HG02642 (cell line): ENCODE data around the gene SEMA4D.

Experiments
- ATAC-seq: cut with Tn5 transposase; IDR thresholded peaks from one replicate; pipeline ENCODE4 v1.9.1; 2021; ENCODE audit warnings: mild to moderate bottlenecking; ENCODE audit not compliant: unreplicated experiment, poor library complexity

SEMA4D gene

DNA sequence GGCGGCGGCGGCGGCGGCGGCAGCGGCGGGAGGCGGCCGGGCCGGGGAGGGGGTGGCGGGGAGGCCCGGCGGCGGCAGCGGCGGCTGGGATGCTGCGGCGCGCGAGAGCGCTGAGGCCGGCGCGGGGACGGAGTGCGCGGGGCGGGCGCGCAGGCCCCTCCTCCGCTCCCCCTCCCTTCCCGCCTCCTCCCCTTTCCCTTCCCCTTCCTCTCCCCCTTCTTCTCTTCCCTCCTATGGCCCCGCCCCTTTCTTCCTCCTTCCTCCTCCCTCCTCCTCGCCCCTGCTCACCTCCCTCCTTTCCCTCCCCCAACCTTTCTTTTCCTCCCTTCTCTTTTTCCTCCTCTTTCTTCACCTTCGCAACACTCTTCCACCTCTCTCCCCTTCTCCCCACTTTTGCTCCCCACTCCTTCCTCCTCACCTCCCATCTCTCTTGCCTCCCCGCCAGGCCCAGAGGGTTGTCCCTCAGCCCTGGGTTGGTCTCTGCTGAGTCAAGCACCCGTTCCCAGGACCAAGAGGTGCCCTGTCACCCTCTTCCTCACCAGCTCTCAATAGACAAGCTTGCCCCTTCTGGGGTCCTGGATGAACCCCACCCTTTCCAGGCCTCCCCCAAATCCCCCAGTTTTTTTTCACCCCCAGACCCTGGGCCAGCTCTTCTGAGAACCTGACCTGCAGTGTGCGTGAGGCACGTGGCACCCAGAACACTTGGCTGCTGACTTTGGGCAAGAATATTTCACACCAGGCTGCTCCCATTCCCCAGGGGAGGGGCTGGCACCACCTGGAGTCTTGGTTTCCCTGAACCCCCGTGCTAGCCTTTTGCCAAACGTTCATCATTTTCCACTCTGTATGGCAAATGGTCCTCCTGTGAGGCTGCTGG is at the start of gene SEMA4D:
Gene SEMA4D (minus strand): TSS at position 136 of the 874 bp plus-strand sequence. CDS start 92,657 bp downstream, outside the sequence.
- ATAC-seq: peak; percentile 41

DNA sequence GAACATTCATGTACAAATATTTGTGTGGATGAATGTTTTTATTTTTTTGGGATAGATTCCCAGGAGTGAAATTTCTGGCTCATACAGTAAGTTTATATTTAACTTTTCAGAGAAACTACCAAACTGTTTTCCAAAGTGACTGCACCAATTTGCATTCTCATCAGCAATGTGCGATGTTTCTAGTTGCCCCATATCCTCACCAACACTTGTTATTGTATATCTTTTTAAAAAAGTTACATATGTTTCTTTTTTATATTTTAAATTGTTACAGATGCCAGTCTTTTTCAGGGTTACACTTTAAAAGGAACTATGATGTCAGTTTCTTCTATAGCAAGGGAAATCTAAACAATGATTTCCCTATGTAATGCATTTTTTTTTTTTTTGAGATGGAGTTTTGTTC is 49.1 kb upstream of the SEMA4D start:
- ATAC-seq: no peak

DNA sequence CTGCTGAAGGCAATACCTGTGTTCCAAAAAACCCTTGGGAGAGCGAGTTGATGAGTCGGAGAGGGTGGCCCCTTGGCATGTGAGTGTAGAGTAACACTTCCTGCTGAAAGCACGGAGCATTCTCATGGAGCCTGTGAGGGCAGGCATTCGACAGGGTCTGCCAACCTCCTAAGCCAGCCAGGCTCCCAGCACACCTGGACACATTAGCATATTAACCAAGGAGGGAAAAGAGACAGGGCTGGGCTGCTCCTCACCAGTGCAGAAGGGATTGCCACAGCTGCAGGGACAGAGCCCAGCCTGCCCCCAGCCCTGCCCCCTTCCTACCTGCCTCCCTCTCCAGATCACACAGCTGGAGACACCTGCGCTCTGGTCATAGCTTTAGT is 46.4 kb upstream of the SEMA4D start:
- ATAC-seq: no peak

- ATAC-seq: no peak
Observed at GRCh38 chr9:89543621-89544278, 45.8 kb upstream of the SEMA4D start.

GRCh38 chr9:89543111-89543510 is 45.2 kb upstream of the SEMA4D start:
- no peak for ATAC-seq

- ATAC-seq: no peak
Observed at GRCh38 chr9:89542401-89543021, 44.6 kb upstream of the SEMA4D start.

DNA sequence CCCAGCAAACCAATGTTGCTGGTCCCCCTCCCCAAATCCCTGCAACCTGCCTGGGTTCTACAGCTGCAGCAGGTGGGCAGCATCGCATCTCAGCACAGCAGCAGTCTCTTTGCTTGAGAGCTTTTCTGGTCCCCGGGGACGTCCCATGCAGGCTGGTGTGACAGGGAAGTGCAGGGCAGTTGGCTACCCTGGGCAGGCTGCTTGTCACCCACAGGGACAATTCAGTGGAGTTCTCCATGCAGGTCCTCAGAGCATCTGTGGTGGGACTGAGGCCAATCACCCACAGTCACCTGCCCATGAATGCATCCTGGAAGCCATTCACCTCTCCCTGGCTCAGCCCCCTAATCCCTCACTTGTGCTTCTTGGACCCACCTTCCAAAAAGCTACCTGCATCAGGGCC is 43.9 kb upstream of the SEMA4D start:
- ATAC-seq: no peak

DNA sequence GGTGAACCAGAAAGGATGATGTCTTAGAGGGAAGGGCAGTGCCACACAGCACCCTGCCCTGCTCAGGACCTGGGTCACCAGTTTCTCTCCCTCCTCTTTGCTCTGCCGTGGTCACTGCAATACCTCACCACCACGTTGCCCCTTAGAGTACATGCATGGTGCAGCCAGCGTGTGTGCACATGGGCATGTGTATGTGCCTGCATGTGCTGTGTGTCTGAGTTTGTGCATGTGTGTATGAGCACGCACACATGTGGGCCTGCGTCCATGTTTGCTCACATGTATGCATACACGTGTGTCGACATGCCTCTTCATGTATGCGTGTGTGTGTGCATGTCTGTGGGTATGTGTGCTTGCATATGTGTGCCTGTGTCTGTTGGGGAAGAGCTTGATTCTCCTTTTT is 41.5 kb upstream of the SEMA4D start:
- no peak for ATAC-seq

DNA sequence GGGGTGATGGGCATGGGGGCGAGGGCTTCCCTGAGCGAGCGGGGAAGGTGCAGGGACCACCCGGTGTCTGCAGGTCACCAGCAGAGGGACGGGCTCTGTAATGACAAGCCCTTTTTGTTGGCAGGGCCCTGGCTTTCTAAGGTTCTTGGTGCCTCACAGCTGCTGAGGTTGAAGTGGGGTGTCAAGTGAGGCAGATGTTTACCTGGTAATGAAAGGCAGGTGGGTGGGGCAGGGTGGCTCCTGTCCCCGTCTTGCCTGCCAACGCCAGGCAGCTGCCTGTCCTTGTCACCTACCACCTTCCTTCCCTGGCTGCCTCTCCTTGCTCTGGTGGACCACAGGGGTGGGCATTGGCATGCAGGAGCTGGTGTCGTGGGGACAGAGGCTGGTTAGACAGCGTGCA is 41.0 kb upstream of the SEMA4D start:
- ATAC-seq: no peak

DNA sequence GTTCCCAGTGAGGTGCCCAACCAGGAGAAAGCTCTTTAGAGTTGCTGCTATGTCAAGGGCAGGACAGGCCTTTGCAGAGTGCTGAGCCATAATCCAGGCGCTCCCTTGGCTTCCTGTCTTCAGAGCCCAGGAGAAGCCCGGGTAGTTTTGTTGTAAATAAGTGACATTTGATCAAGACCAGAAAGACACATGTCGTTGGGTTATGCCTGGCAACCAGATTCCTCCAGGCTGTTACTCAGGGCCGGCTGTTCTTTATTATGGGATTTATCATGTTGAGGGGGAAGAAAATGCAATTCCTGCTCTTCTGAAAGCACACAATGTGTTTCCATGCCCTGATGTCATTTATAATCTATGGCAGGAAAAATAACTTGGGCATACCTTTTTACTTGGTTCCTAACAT is 39.3 kb upstream of the SEMA4D start:
- ATAC-seq: no peak

DNA sequence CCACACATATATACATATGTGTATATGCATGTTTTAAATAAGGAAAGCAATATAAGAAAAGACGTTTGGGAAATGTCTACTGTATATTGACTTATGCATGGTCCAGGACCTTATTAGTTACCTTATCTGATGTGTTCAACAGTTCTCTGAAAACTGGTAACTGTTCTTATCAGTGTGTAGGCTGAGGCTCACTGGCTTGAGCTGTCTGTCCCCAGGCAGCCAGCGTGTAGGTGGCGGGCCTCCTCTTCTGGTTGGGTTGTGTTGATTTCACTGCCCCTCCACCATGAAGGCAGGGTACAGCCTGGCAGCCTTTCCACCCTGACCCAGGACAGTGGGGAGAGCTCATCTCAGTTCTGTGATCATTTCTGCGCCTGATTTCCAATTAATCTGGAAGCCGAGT is 38.7 kb upstream of the SEMA4D start:
- ATAC-seq: no peak

GRCh38 chr9:89536145-89536574 is 38.2 kb upstream of the SEMA4D start:
- ATAC-seq: no peak

DNA sequence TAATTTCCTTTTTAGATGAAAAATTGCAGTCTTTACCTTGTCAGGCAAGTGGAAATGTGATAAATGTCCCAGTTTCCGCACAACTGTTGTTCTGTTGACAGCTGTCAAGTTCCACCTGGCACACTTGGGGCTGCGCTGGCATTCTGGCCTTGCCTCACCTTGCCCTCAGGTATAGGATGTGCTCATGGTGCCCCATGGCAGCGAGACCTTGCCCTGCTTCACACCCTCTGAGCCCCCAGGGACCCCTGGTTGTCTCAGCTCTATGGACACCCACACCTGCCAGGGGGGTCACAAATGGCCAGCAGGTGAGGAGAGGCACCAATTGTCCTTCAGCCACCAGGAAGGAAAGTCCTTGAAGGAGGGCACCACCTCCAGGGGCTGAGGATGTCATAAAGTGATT is 37.5 kb upstream of the SEMA4D start:
- ATAC-seq: no peak

DNA sequence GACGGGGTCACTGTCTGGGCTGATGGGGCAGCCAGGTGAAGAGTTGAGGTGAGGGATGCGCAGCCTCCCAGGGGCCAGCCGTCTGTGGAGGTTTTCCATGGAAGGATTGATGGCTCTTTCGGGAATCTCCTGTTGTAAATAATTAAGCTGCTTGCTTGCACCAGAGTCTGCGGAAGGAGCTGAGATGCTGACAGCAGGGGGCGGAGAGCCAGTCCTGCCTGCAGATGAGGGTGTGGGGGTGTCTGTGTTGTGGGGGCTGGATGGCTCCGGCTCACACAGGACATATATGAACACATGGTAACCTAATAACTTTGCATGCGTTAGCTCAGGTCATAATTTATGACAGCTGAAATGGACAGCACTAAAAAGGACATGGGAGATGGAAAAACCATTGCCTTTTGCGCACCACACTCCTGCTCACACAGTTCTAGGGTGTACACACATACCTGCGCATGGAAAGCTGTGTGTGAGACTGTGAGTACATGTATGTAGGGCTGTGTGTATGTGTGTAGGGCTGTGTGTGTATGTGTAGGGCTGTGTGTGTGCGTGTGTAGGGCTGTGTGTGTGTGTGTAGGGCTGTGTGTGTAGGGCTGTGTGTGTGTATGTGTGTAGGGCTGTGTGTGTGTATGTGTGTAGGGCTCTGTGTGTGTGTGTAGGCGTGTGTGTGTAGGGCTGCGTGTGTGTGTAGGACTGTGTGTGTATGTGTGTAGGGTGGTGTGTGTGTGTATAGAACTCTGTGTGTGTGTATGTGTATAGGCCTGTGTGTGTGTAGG is 36.8 kb upstream of the SEMA4D start:
- no peak for ATAC-seq

GRCh38 chr9:89533411-89534095 is 35.6 kb upstream of the SEMA4D start:
- ATAC-seq: no peak

DNA sequence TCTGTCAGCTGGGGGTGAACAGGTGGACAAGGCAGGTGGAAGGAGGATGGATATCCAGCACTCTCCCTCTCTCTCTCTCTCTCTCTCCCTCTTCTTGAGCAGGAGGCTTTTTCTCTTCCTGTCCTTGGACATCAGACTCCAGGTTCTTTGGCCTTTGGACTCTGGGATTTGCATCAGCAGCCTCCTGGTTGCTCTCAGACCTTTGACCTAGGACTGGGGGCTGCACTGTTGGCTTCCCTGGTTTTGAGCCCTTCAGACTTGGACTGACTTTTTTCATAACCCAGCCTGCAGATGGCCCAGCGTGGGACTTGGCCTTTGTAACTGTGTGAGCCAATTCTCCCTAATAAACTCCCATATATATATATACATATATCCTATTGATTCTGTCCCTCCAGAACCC is 35.0 kb upstream of the SEMA4D start:
- ATAC-seq: no peak

DNA sequence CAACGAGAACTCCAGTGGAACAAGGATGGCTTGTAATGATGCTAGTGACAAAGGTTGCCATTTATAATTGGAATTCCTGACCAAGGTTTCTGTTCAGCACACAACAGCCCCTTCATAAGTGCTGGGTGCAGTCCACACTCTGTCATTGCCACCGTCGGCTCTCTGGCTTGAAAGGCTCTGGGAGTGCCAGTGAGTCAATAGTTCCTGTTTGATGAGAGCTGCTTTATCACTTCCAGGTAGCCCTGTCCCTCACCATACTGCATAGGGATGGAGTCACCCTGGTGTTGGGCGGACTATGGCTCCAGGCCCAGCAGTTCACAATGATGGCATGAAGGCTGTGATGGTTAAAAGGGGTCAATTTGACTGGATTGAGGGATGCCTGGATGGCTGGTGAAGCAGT is 34.6 kb upstream of the SEMA4D start:
- no peak for ATAC-seq

DNA sequence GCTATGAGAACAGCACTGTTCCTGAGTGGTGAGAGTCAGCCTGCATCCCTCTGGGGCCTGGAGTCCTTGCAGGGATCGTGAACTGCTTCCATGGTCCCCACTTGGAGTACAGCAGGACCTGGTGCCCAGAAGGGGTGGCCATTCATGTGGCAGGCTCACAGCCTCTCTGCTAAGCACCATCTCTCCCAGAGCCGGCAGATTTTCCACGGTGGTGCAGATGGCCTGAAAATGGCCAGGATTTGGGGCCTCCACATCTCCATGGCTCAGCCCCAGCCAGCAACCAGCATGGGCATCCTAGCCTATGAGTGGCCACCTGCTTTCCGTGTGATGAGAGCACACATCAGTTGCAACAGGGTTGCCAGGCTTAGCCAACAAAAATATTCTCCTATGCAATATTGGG is 33.9 kb upstream of the SEMA4D start:
- no peak for ATAC-seq

- no peak for ATAC-seq
Observed at GRCh38 chr9:89530726-89531125, 32.8 kb upstream of the SEMA4D start.
